COLO668 (cell line): Measurements from ENCODE around the gene ROPN1.
A peak's percentile ranks its signal among the peaks of the same experiment; 100 is the strongest.
"Not testable (repeated sequence)": the region's sequence is repeated elsewhere in the genome, so short reads cannot be mapped to it uniquely, and the experiment has no call there.

Source experiments
- DNase-seq: peaks from one replicate; lab custom pipeline; 2025; ENCODE audit not compliant: unreplicated experiment; lab: John Stamatoyannopoulos, UW

Gene ROPN1

GRCh38 chr3:123997543-123997942 lies 5.6 kb upstream of the ROPN1 start:
- no peak for DNase-seq

DNA sequence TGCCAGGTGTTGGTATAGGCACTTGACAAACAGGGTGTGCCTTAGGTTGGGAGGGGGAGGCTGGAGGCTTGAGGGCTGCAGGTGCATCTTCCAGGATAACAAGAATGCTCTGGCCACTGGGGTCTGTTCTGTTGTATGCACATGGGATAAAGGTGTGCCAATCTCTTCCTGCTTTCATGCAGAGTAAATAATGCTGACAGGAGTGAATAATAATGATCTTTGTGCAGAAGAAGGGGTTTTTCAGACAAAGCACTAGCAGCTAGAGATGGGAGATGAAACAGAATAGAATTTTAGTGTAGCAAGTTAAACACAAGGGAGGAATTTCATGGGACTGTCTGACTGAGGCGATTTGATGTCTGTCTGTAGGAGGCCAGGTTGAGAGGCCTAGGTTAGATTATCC lies 1.9 kb upstream of the ROPN1 start:
- peak; percentile 71 for DNase-seq

GRCh38 chr3:123986427-123986826 lies 5.5 kb downstream of the ROPN1 start:
- DNase-seq = no peak

- no peak for DNase-seq
These were observed 7.0 kb downstream of the ROPN1 start for GRCh38 chr3:123984957-123985356.

DNA sequence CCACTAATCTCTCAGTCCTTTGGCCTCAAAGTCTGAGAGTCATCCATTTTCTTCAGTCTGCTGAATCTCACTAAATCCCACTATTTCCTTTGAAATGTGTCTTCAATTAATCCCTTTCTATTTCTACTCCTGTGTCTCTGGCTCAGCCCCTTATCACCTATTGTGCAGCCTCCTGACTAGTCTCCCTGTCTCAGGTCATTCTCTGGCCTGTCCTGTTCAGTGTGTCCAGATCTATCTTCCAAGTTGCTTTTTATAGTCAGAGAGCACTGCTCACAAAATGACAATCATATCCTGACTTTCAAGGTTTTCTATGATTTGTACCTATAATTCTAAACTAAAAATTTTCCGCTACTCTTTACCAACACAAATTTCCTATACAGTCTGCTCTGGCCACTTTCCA lies 7.6 kb downstream of the ROPN1 start:
- no peak for DNase-seq

DNA sequence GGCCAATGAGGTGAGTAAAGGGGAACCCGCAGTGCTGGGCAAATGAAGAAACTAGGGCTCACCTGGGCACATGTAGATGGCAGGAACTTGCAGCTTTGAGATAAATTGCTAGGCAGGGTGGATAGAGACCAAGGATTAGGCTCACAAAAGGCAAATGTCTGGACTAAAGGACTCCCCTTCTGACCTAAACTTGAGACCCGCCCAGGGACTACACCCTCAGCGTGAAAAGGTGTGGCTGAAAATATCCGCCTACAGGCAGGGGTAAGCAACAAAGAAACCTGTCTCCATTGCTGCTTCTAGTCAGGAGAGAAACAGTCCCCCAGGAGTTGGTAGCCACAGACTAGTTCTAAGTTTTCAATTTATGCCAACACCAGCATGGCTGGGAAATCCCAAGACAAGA lies 10.6 kb downstream of the ROPN1 start:
- DNase-seq = not testable (repeated sequence)

DNA sequence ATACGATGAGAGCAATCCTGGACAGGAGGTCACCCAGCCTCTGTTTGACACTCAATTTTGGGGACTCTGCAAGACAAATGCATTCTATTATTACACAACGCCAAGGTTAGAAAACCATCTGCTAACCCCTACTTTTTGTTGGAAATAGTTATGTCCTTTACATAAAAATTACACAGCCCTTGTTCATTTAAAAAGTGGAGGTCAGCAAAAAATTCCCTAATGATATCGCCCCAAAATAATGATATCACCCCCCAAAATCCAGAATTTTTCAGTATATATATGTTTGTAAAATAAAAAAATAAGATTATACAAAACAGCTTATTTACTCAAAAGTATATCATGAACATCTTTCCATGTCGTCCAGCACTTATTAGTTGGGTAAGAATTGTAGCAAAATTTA lies 11.4 kb downstream of the ROPN1 start:
- DNase-seq = no peak

GRCh38 chr3:123979525-123980501 lies 12.1 kb downstream of the ROPN1 start:
- peak; percentile 22 for DNase-seq

DNA sequence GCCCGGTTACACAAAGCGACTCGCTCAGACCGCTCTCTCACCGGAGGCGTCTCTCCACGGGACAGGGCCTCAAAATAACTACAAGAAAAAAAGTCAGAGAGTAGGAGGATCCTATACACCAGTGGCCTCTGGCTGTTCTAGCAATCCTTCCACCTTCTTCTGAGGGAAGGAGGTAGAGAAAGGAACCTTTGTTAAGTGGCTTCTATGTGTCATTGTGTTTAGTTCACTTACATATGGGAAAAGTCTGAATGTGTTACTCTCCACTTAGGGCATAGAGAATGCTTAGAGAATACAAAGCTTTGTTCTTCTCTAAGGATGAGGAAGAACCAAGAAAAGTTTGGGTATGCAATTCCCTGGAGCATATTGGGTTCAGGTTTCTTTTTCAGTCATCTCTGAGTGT lies 15.0 kb downstream of the ROPN1 start:
- not testable (repeated sequence) for DNase-seq

GRCh38 chr3:123976181-123976898 lies 15.6 kb downstream of the ROPN1 start:
- not testable (repeated sequence) for DNase-seq

DNA sequence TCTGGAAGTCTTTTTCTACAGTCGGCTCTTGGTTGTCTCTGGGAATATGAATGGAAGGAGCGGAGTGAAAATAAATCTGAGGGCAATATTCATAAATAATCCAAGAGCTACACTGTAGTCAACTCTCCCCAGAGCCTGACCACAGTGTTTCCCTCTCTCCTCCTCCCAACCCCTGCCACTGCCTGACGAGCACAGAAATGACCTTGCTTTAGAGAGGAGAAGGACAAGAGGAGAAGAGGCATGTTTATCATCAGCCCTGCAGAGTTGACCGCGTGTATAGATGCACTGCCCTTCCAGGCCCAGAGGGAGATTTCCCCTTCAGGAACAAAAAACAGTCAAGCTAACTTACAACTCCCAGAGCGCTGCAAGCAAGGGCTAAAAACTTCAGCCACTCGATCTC lies 16.9 kb downstream of the ROPN1 start:
- DNase-seq = not testable (repeated sequence)

- DNase-seq = no peak
These were observed 20.5 kb downstream of the ROPN1 start for GRCh38 chr3:123971406-123971805.

- not testable (repeated sequence) for DNase-seq
These were observed 24.7 kb downstream of the ROPN1 start for GRCh38 chr3:123967260-123967659.

DNA sequence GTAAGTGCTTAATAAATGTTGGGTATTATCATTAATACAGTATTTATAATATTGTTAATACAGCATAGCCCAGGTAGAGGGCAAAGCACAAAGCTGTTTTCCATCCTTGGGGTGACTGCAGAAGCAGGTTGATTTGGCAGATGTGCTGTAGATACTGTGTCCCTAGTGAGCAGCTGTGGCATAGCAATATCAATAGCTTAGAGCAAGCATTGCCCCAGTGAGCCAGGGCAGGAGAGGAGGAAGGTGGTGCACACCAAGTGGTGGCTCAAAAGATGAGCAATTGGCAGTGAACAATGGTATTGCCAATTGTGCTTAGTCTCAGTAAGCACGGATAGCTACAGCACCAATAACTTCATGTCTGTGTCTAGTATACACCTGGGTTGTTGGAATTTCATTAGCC lies 25.1 kb downstream of the ROPN1 start:
- DNase-seq = not testable (repeated sequence)

DNA sequence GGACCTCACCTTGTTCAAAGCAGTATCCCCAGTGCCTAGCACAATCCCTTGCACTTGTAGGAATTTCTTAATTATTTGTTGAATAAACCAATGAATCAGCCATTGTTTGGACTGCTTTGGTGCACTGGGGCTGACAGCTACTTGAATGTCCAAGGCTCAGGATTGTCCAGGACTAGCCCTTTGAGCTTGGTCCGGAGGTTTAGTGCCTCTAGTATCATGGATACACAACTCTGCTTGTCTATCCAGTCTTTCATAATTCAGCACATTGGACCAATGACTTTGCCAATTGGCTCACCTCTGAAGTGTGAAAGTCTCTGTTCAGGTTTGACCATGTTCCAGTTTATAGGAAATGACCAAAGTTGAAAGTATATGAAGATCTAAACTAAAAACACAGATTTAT lies 27.1 kb downstream of the ROPN1 start:
- not testable (repeated sequence) for DNase-seq

DNA sequence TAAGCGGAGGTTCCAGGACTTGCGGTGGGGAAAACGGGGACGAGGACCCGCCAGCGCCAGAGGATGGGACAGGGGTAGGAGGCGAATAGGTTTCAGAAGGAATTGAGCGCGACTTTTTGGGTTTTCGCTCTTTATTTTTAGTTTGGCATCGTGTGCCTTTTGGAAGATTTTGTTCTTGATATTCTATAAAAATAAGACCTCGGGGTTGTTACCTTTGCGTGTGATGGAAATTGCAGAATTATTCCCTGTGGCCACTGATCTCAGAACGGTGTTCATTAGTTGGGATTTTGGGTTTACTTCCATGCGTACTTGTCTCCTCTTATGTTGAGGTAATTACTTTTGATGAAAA lies 30.4 kb downstream of the ROPN1 start:
- DNase-seq = no peak

DNA sequence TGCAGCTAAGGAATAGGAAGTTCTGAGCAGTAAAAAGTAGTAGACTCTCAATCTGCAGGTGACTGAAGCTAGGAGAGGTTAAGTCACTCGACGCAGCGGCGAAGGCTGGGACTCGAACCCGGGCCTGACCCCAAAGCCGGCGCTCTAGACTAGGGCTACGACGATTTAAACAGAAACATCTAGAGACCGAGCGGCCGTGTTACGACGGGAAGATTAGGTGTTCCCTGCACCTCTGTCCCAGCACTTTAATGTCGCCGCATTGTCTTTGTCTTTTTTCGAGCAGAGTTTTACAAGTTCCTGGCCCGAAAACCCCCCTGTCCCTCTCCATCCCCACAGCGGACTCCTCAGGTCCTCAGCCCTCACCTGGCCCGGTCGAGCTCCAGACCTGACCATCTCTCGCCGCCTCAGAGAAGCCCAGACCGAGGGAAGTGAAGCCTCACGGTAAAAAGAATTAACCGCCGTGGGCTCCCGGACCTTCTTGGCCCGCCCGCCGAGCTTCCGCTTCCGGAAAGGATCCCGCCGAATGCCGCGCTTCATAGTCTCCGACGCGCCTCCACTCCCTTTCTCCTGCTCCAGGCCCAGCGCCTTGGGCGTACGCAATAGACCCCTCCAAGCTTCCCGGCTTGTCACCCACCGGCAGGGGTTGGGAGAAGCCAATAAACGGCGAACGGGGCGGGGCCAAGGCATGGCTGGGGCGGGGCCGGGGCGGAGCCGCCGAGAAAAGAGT lies 31.0 kb downstream of the ROPN1 start, which contains the start of gene CCDC14:
Gene CCDC14 (minus strand): TSS at position 449 of the 727 bp plus-strand sequence. CDS start 56 bp downstream, at position 393.
- DNase-seq = peak; percentile 91

- DNase-seq = peak; percentile 41
These were observed 38.2 kb downstream of the ROPN1 start for GRCh38 chr3:123953735-123954134.

- DNase-seq = no peak
These were observed 38.9 kb downstream of the ROPN1 start for GRCh38 chr3:123952844-123953520.

DNA sequence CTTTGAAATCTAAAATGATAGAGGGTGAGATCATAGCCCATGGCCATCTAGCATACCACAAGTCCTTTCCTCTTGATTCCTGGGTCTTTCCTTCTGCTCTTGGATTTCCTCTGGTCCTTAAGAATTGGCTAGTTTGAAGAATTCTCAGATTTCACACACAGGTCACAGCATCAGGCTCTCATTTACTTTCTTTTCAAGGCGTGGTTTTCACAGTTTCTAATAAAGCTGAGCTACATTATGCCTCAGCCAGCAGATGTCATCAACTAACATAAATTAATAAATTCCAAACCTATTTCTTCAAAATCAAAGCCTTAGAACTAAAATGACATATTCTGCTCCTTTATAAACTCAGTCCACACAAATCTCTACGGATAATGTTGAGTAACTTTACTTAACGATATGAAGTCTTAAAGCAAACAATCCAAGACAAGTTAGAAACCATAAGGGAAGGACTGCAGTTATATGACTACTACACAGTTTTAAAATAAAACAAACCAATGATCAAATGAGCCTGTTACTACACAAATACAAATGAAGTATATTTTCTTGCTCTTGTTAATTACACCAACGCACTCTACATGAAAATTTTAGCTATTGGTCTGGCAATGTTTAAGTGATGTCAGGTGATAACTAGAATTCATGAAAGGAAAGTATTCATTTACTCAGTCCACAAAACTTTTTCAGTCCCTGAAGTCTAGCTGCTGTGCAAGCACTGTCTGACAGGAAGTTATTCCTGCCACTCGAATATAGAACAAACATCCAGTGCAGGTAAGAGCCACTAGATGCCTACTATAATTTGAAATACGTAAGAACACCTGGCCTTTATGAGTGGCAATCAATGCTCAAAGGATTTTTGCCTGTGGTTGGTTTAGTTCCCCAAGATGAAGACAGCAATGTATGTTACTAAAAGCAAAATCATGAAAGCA lies 40.1 kb downstream of the ROPN1 start:
- peak; percentile 19 for DNase-seq
